ENCODE data around the gene PPP1R14B.

DNA sequence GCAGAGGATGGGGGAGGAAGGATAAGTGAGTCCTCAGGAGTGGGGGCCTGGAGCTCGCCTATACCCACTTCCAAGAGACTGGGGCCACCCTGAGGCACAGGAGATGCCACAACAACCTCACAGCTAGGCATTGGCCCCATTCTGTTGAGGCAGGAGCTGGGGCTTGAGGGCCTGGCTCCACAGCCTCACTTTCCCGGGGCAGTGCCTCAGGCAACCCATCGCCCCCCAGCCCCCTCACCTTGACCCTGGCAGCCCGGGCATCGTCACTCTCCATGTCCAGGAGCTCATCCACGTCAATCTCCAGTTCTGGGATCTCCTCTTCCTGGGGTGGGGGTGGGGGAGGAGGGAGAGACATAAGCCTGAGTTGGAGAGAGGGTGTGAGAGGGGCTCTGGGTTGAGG lies 1.8 kb downstream of the PPP1R14B start:
- TF ChIP-seq, protein P1, sequence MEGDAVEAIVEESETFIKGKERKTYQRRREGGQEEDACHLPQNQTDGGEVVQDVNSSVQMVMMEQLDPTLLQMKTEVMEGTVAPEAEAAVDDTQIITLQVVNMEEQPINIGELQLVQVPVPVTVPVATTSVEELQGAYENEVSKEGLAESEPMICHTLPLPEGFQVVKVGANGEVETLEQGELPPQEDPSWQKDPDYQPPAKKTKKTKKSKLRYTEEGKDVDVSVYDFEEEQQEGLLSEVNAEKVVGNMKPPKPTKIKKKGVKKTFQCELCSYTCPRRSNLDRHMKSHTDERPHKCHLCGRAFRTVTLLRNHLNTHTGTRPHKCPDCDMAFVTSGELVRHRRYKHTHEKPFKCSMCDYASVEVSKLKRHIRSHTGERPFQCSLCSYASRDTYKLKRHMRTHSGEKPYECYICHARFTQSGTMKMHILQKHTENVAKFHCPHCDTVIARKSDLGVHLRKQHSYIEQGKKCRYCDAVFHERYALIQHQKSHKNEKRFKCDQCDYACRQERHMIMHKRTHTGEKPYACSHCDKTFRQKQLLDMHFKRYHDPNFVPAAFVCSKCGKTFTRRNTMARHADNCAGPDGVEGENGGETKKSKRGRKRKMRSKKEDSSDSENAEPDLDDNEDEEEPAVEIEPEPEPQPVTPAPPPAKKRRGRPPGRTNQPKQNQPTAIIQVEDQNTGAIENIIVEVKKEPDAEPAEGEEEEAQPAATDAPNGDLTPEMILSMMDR (IDR thresholded peaks at IDR 0.05), result no peak
- TF ChIP-seq POLR2A (IDR thresholded peaks at IDR 0.05), result no peak

All from uterus (tissue), 2 donors.